ENCODE measurements around the gene VASH1. TPM values are rescaled to one million over a fixed set of nuclear protein-coding genes. Genes with fewer than 3 reads are reported as not detected.
A peak's percentile ranks its signal among the peaks of the same experiment; 100 is the strongest.

The VASH1 gene
- total RNA-seq, 4 donors from 2014 or later, result 3.6 to 23.4 (median 16.4) TPM

DNA sequence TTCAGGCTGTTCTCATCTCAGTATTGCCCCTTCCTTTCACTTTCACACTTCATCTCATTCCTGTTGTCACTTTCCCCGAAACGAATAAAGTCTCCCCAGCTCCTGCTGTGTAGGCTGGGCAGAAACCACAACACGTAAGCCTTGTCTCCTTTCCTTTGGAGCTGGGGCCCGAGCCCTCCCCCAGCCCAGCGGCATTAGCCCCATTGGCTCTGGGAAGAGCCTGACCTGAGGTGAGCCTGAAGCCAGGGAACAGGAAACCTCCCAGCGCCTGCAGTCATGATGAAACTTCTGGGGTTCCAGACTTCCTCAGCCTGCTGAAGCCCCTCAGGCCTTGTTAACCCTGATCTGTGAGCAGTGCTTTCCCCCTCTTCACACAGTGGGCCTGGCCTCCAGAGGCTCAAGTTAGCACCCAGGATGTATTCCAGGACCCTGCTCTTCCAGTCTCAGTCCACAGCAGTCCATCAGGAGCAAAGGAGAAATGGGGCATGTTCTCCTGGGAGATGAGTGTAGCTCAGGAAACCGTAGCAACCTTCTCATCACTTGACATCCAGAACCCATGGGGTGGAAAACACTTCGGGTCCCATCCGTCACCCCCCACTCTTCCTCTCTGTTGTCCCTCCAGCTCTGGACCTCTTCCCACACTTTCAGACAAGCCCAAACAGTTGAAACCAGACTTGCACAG, 21.8 kb downstream of the VASH1 start:
- intact Hi-C loops (cut with DNase I; ENCODE audit: low total_unique reads), result loop anchor here (5.0 kb wide), 1 partner anchor 71 kb away; no protein-coding TSS in a partner anchor
- no peaks in the 10 kb centered on the region for H3K27me3 ChIP-seq
- H3K4me3 ChIP-seq, result no peak overlapping the region
- no peaks in the 10 kb centered on the region for H3K9me3 ChIP-seq
- no peaks in the 10 kb centered on the region for H3K36me3 ChIP-seq
- peak overlapping the region; percentile 39 to 51 for H3K27ac ChIP-seq
- no peaks in the 10 kb centered on the region for H3K4me1 ChIP-seq
- TF ChIP-seq POLR2A (IDR thresholded peaks at IDR 0.05), result no peak
- TF ChIP-seq, protein P1, sequence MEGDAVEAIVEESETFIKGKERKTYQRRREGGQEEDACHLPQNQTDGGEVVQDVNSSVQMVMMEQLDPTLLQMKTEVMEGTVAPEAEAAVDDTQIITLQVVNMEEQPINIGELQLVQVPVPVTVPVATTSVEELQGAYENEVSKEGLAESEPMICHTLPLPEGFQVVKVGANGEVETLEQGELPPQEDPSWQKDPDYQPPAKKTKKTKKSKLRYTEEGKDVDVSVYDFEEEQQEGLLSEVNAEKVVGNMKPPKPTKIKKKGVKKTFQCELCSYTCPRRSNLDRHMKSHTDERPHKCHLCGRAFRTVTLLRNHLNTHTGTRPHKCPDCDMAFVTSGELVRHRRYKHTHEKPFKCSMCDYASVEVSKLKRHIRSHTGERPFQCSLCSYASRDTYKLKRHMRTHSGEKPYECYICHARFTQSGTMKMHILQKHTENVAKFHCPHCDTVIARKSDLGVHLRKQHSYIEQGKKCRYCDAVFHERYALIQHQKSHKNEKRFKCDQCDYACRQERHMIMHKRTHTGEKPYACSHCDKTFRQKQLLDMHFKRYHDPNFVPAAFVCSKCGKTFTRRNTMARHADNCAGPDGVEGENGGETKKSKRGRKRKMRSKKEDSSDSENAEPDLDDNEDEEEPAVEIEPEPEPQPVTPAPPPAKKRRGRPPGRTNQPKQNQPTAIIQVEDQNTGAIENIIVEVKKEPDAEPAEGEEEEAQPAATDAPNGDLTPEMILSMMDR (IDR thresholded peaks at IDR 0.05), result no peak
- DNase-seq, result no peak

DNA sequence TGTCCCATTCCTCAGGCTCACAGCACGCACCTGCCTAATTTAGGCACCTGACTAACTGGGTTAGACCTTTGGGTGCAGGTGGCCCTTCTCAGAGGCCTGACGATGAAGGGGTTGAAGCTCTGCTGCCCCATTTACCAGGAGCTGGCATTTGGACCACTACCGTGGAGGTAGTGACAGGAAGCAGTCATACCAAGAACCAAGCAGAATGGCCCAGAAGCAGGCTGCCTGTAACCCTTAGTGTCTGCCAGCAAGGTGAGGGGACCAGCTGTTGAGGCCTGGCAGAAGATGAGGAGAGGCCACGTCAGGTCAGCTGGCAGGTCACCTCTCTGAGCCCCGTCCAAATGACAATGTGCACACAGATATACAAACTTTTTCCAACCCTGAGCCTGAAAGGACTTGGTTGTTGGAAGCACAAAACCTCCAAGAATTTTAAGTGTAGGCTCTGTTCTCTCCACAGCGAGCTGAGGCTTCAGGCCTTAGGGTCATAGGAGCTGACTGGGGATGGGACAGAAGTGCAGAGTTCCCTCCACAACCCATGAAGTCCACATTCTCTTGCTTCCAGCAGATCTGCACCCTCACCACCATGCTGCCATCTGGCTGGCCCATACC, 23.1 kb downstream of the VASH1 start:
- DNase-seq, result peak in 1 of 2 donors; percentile 11
- no peaks in the 10 kb centered on the region for H3K36me3 ChIP-seq
- no peaks in the 10 kb centered on the region for H3K4me1 ChIP-seq
- intact Hi-C loops (cut with DNase I; ENCODE audit: low total_unique reads), result loop anchor here (5.0 kb wide), 1 partner anchor 72 kb away; no protein-coding TSS in a partner anchor
- H3K4me3 ChIP-seq, result no peak overlapping the region
- H3K9me3 ChIP-seq, result no peaks in the 10 kb centered on the region
- H3K27ac ChIP-seq, result no peak overlapping the region
- no peak for TF ChIP-seq POLR2A (IDR thresholded peaks at IDR 0.05)
- TF ChIP-seq, protein P1 (IDR thresholded peaks at IDR 0.05), result no peak
- H3K27me3 ChIP-seq, result no peaks in the 10 kb centered on the region

DNA sequence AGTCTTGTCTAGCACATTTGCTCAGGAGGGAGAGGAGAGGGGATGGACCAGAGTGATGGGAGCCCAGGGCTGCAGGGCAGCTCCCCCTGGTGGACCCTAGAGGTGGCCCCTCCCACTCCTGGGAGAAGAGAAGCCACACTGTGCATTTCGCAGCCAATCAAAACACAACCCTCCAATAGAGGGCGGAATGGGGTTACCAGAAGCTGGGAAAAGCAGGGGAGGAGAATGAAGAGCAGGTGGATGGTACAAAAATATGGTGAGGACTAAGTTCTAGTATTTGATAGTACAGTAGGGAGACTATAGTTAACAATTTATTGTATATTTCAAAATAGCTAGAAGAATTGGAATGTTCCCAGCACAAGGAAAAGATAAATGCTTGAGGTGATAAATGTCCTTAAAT, 23.6 kb downstream of the VASH1 start:
- Histone ChIP-seq H3K4me3 (no peak overlapping the region), H3K27me3 (no peaks in the 10 kb centered on the region), H3K4me1 (no peaks in the 10 kb centered on the region), H3K9me3 (no peaks in the 10 kb centered on the region), H3K27ac (no peak overlapping the region), H3K36me3 (no peaks in the 10 kb centered on the region)
- peak; percentile 81 to 83 for DNase-seq
- TF ChIP-seq, protein P1 (IDR thresholded peaks at IDR 0.05), result peak; percentile 89 to 94 (median 90)
- TF ChIP-seq POLR2A (IDR thresholded peaks at IDR 0.05), result no peak
- intact Hi-C loops (cut with DNase I; ENCODE audit: low total_unique reads), result loop anchor here (5.0 kb wide), 1 partner anchor 73 kb away; no protein-coding TSS in a partner anchor

DNA sequence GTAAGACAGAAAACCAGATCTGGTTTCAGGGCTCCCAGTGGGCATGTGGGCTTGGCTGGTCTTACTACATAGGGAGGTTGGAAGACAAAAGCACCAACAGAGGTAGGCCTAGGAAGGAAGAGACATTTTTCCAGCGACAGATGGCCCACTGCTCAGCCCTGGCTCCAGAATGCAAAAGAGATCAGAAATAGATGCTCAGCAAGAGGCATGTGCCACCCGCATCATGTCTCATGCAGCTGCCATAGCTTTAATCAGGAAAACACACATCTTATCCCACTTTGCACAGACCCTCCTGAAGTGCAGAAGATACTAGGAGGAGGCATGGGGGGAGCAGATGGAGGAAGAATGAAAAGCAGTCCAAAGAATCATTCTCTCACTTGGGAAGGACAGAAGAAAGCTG, 25.3 kb downstream of the VASH1 start:
- Histone ChIP-seq H3K27me3 (no peaks in the 10 kb centered on the region), H3K4me3 (no peak overlapping the region), H3K27ac (no peak overlapping the region), H3K9me3 (no peaks in the 10 kb centered on the region), H3K36me3 (no peaks in the 10 kb centered on the region), H3K4me1 (no peaks in the 10 kb centered on the region)
- intact Hi-C loops (cut with DNase I; ENCODE audit: low total_unique reads), result no loop called here
- TF ChIP-seq, protein P1 (IDR thresholded peaks at IDR 0.05), result no peak
- TF ChIP-seq POLR2A (IDR thresholded peaks at IDR 0.05), result no peak
- DNase-seq, result no peak

DNA sequence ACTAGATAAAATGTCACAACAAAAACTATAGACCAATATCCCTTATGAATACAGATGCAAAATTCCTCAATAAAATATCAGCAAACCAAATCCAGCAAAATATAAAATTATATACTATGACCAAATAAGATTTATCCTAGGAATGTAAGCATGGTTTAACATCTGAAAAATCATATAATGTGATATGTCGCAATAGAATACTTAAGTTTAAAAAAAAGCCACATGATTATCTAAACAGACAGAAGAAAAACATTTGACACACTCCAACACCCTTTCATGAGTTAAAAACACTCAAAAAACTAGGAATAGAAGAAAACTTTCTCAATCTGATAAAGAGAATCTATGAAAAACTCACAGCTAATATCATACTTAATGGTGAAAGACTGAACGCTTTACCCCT, 31.2 kb downstream of the VASH1 start:
- H3K36me3 ChIP-seq, result no peaks in the 10 kb centered on the region
- intact Hi-C loops (cut with DNase I; ENCODE audit: low total_unique reads), result no loop called here
- H3K4me3 ChIP-seq, result no peak overlapping the region
- no peaks in the 10 kb centered on the region for H3K9me3 ChIP-seq
- DNase-seq, result no peak
- no peaks in the 10 kb centered on the region for H3K27me3 ChIP-seq
- H3K4me1 ChIP-seq, result no peaks in the 10 kb centered on the region
- TF ChIP-seq POLR2A (IDR thresholded peaks at IDR 0.05), result no peak
- TF ChIP-seq, protein P1 (IDR thresholded peaks at IDR 0.05), result no peak
- H3K27ac ChIP-seq, result no peak overlapping the region
